Measurements from ENCODE around the gene PRDM8.
"Not testable (repeated sequence)": the region's sequence is repeated elsewhere in the genome, so short reads cannot be mapped to it uniquely, and the experiment has no call there.

Gene PRDM8

DNA sequence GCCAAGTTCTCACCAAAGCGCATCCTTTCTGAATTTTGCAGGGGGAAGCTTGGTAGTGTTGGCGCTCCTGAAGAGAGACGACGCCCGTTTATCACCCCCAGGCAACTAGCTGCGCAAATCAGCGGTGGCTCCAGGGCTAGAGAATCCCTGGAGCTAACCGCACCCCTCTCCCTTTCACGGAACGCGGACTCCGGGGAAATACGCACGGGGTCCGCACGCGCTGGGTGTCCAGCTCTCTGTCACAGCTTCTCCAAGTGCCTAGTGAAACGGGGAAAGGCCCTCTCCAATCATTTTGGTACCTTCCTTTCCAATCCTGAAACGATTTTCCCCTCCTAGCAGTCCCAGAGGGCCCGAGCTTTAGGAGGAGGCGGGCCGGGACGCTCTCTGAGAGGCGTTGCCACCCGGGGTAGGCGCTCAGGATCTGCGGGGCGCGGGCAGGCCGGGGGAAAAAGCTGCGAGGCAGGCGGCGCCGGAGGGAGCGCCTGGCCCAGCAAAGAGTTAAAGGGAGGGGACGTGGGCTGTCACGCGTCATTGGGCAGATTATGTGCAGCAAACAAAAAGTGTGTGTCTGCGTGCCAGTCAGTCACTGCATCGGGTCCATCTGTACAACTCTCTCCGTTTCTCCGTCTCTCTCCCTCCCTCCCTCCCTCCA is at the start of gene PRDM8:
Gene PRDM8 (plus strand): TSS at position 582 of the 652 bp plus-strand sequence. CDS start 2,578 bp downstream, outside the sequence.
- no peak for DNase-seq

- DNase-seq: no peak
Measured at GRCh38 chr4:80150387-80151180, 46.7 kb upstream of the PRDM8 start.

DNA sequence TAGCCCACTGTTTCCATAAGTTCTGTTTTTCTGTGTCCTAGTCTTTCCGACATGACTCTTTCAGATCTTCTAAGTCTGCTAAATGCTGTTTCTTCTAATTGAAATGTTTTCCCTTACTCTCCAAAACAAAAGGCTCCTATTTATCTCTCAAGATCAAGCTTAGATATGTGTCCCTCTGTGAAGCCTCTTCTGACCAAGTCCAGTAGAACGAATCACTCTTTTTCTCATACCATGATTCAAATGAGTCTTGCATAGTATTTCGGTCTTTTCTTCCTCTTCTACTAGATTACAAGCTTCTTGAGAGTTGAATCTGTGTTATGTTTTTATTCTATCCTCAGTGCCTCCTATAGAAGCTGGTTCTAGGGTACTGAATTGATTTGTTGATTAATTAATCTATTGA is 45.3 kb upstream of the PRDM8 start:
- DNase-seq: no peak

GRCh38 chr4:80153874-80154544 is 43.3 kb upstream of the PRDM8 start:
- no peak for DNase-seq

- no peak for DNase-seq
Measured at GRCh38 chr4:80154545-80154933, 42.8 kb upstream of the PRDM8 start.

- no peak for DNase-seq
Measured at GRCh38 chr4:80155316-80155982, 41.9 kb upstream of the PRDM8 start.

- no peak for DNase-seq
Measured at GRCh38 chr4:80156410-80156809, 40.9 kb upstream of the PRDM8 start.

DNA sequence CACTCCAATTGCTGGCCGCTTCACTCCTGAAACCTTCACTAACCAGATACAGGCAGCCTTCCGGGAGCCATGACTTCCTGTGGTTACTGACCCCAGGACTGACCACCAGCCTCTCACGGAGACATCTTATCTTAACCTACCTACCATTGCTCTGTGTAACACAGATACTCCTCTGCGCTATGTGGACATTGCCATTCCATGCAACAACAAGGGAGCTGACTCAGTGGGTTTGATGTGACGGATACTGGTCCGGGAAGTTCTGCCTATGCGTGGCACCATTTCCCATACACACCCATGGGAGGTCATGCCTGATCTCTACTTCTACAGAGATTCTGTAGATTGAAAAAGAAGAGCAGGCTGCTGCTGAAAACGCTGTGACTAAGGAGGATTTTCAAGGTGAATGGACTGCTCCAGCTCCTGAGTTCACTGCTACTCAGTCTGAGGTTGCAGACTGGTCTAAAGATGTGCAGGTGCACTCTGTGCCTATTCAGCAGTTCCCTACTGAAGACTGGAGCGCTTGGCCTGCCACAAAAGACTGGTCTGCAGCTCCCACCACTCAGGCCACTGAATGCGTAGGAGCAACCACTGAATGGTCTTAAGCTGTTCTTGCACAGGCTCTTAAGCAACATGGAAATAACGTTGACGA is 35.8 kb upstream of the PRDM8 start:
- DNase-seq: no peak

GRCh38 chr4:80162418-80162817 is 34.9 kb upstream of the PRDM8 start:
- no peak for DNase-seq

- no peak for DNase-seq
Measured at GRCh38 chr4:80165855-80166254, 31.4 kb upstream of the PRDM8 start.

- DNase-seq: no peak
Measured at GRCh38 chr4:80171251-80171650, 26.1 kb upstream of the PRDM8 start.

- no peak for DNase-seq
Measured at GRCh38 chr4:80171656-80172055, 25.6 kb upstream of the PRDM8 start.

GRCh38 chr4:80172203-80172602 is 25.1 kb upstream of the PRDM8 start:
- DNase-seq: no peak

DNA sequence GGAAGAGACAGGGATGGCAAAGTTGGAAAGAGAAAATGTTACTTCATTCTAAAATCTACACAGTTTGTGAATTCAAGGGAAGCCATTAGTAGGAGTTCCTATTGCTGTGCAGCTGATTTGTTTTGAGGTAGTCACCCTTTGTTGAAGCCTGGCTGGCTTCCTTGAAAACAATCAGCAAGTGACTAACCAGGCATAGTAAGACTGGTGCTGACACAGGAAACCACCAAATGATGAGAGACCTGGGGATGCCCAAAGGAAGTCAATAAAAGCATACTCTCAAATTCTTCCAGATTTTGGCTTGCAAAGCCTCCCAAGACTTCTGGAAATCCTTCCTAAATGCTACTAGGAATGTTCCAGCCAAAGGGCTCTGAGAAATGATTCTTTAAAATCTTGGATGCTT is 23.9 kb upstream of the PRDM8 start:
- no peak for DNase-seq

- DNase-seq: no peak
Measured at GRCh38 chr4:80173841-80174240, 23.5 kb upstream of the PRDM8 start.

- not testable (repeated sequence) for DNase-seq
Measured at GRCh38 chr4:80177793-80178192, 19.5 kb upstream of the PRDM8 start.

DNA sequence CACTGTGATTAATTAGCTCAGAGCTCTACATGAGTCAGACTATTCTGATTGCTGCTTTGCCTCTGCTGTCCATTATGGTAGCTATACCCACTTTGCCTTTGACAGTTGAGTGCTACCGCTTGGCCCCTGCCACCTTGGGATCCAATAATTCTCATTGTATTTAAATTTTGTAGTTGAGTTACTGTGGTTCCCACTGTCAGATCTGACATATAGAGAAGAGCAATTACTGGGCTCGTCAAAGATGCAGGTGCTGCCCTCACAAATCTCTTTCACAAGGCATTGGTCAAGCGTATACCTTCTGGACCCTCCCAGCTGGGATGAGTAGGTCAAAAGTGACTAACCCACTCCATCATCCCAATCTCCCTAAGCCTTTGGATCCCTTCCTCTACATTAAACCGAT is 18.3 kb upstream of the PRDM8 start:
- DNase-seq: no peak

DNA sequence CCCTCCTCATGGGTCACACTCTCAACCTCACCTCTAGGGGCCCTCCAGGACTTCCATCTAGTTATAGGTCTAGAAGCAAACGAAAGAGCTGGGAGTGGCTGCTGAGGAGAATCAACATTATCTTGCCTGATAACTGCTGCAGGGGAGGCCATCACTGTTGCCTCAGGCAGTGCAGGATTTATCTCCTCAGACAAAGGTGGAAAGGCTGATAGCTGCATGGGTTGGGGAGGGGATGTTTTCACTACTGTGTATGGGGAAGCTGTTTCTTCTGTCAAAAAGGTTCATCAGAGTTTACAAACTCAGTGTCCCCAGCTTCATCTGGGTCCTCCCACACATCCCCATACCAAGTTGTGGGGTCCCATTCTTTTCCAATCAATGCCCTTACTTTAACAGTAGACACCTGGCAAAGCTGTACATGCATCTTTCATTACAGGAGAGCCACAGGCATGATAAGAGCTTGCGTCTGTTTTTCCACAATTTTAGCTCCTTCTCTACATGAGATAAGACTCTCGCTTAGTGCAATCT is 17.6 kb upstream of the PRDM8 start:
- DNase-seq: no peak

DNA sequence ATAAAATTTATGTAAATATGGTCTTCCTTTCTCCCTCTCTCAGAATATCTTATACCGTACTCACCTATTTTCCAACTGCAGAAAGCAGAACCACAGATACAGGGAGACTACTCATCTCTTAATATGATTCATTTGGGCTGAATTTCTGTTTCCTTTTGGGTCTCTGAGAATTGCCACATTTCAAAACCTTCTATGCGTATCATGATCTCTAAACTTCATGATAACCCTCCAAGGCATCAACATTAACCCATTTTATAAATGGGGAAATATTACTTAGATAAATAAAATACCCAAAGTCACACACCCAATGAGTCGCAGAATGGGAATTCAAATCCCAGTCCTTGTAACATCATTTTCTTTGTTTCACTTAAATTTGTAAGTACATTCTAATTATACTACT is 16.6 kb upstream of the PRDM8 start:
- DNase-seq: no peak

GRCh38 chr4:80182237-80182866 is 15.0 kb upstream of the PRDM8 start:
- DNase-seq: no peak

GRCh38 chr4:80183250-80184052 is 13.9 kb upstream of the PRDM8 start:
- no peak for DNase-seq

All from NCI-H774 (cell line).